ENCODE measurements around the gene PTPN18.

Gene PTPN18

DNA sequence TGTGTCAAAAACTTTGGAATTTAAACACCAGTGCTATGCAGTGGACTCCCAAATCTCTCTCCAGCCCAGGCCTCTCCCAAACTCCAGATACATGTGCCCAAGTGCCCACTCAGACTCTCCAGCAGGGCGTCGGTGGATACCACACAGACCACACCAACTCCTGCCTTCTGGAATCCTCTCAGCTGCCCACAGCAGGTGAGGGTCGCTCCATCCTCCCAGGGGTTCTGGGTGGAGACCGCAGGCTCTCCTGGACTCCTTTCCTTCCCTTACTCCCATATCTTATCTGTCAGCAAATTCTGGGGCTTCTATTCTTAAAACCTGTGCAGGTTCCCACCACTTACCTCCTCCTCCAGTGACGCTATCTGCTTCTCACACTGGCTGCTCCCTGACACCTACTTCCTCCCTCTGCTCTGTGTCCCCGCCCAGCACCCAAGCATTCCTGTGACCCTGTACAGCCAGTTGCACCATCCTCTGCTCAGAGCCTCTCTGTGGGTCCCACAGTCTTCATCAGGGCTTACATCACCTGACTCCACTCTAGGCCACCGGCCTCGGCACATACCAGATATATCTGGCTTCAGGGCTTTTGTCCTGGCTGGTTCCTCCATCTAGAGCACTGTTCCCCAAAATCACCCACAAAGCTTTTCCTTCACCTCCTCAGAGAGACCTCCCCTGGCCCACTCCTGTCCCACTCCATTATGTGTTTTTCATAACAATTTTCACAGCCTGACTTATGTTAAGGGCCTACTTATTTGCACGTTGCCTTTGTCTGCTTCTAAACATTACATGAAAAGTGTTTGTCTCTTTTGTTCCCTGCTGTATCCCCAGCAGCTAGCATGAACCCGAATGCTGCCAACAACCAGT lies 15.7 kb upstream of the PTPN18 start:
- no peak for FAIRE-seq

DNA sequence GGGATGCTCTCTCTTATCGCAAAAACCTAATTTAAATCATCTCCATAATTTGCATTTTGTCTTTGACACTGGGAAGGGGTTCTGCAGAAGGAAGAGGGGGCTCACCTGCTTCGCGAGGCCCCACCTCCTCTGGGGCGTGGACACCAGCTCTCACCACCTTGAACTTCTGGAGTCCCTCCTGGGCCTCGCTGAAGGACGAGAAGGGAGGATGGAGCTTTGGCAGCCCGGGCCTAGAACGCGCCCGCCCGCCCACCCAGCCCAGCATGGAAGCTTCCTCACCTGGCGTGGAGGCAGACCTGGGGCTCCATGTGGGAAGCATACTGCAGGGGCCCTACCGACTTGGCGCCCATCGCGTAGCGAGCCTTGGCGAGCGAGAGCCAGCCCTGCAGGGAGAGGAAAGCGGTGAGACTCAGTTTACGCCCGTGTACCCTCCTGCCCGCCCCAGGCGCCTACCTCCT lies 14.3 kb upstream of the PTPN18 start:
- no peak for FAIRE-seq

- peak; percentile 70 for FAIRE-seq
These were observed 13.8 kb upstream of the PTPN18 start for GRCh38 chr2:130342020-130342532.

- peak; percentile 95 for FAIRE-seq
These were observed 13.2 kb upstream of the PTPN18 start, which contains the start of gene IMP4 for GRCh38 chr2:130342533-130343275. Gene IMP4, plus strand, starts transcription at chr2:130342897. Its CDS starts 36 bp downstream, at chr2:130342933.

GRCh38 chr2:130344578-130344977 lies 11.3 kb upstream of the PTPN18 start:
- FAIRE-seq: no peak

DNA sequence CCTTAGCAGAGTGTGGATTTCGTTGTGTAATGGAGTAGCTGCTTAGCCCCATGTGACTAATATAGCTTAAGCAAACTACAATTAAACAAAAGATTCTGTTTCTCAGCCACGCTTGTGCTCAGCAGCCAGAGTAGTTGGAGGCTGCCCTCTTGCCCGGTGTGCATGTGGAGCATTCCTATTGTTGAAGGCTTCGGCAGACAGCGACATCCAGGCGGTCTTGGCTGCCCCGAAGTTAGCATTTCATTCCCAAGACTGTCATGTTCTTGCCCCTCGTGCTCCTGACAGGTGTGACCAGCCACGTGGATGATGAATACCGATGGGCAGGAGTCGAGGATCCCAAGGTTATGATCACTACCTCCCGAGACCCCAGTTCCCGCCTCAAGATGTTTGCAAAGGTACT lies 10.8 kb upstream of the PTPN18 start:
- no peak for FAIRE-seq

- FAIRE-seq: no peak
These were observed 10.2 kb upstream of the PTPN18 start for GRCh38 chr2:130345611-130346010.

DNA sequence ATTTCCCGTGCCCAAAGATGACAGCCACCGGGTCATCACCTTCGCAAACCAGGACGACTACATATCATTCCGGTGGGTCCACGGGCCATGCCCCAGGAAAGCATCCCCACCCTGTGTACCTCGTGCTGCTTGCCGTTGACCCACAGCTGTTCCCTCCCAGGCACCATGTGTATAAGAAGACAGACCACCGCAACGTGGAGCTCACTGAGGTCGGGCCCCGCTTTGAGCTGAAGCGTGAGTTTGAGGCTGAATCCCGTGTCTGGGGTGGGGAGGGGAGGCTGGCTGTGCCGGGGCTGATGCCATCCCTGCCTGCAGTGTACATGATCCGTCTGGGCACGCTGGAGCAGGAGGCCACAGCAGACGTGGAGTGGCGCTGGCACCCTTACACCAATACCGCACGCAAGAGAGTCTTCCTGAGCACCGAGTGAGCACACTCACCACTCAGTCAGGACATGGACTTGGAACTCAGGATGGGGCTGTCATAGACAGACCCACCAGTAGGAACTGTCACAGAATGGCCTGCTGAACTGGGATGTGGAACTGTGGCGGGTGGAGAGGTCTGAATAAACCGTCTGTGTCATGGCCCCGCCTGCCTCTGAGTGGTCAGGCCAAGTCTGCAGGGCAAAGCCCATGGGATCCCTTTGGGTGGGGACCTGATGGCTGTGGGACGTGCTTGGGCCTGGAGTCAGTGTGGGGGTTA lies 9.7 kb upstream of the PTPN18 start:
- no peak for FAIRE-seq

GRCh38 chr2:130346741-130347066 lies 9.2 kb upstream of the PTPN18 start:
- no peak for FAIRE-seq

DNA sequence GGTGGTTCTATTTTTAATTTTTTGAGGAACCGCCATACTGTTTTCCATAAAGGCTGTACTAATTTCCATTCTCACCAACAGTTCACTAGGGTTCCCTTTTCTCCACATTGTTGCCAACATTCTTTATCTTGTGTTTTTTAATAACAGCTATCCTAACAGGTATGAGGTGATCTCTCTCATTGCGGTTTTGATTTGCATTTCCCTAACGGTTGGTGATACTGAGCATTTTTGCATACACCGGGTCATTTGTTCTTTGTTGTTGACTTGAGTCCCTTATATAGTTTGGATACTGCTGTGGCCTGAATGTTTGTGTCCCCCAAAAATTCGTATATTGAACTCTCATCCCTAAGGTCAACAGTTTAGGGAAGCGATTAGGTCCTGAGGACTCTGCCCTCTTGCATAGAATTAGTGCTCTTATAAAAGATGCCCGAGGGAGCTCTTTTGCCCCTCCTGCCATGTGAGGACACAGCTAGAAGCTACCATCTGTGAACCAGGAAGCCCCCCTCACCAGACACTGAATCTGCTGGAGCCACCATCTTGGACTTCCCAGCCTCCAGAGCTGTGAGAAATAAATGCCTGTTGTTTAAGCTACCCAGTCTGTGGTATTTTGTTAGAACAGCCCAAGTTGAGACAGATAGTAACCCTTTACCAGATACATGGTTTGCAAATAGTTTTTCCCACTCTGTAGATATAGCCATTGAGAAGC lies 8.5 kb upstream of the PTPN18 start:
- no peak for FAIRE-seq

DNA sequence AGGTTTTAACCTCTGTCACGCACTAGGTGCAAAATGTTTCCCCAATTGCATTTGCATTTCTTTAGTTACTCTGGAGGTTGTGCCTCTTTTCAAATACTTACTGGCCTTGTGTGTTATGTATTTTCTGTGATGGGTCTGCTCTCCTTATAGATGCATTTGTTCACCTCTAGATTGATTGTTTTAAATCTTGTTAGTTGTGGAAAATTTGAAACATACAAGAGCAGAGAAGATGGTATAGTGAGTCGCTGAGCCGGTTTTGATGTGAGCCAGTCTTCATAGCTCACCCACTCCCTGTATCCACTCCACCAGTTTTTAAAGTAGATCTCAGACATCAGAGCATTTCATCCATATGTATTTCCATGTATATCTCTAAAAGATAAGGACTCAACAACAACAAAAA lies 6.7 kb upstream of the PTPN18 start:
- FAIRE-seq: no peak

DNA sequence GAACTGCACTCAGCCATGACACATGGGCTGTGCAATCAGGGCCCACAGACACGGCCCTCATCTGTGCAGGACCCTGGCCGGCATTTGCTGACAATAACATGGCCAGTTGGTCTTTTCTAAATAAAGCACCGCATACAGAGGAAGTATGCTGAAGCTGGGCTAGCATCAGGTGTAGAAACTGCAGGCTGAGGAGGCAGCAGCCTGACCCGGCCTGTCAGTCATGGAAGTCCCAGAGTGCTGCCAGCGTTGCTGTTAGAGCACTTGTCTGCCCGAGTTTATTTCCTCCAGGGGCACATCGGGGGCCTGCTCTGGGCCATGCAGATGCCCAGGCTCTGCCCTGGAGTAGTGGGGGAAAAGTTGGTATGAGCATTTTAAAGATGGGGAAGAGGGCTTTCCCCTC lies 4.1 kb upstream of the PTPN18 start:
- no peak for FAIRE-seq

- no peak for FAIRE-seq
These were observed 3.6 kb upstream of the PTPN18 start for GRCh38 chr2:130352237-130352636.

DNA sequence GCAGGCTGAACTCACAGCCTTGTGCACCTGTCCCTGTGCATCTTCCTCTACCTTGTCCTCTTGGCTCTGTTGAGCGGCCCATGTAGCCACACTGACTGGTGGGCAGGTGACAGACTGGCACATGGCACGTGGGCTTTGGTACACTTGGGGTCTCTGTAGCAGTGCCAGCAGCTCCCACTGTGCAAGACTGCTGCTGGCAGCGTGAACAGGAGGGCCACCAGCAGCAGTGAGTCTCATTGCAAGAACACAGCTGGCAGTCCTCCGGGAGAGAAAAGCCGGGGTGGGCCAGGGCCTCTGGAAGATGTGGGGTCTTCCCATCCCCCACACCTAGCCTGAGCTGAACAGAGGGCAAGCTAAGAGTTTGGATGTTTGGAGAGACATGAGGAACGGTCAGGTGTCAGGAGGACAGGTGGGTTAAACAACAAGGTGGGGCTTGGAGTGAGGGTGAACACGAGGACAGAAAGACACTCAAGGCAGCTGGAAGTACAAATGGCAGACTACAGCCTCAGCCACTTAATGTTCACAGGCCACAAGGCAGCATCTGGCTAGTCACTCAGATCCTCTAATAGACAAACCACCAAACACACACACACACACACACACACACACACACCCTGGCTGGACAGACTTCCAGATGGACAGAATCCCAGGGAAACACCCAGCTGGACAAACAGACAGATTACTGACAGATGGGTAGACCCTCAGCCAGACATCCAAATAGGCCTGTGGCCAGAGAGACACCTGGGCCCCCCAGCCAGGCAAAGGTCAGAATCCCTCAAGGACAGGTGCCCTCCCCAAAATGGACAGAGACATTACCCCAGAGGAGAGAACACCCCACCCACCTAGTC lies 2.3 kb upstream of the PTPN18 start:
- FAIRE-seq: no peak

DNA sequence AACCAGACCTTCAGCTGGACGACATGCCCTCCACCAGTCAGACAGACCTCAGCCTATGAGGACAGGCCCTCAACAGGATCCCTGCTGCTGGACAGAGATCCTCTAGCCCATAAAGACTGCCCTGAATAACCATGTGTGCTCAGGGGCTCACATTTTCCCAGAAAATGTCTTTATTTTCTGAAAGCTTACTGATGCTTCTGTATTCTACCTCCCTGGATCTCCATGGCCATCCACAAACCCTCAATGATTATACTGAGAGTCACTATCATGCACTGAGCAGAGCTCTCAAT lies 1.8 kb upstream of the PTPN18 start:
- no peak for FAIRE-seq

GRCh38 chr2:130355172-130355577 lies 681 bp upstream of the PTPN18 start:
- FAIRE-seq: no peak

DNA sequence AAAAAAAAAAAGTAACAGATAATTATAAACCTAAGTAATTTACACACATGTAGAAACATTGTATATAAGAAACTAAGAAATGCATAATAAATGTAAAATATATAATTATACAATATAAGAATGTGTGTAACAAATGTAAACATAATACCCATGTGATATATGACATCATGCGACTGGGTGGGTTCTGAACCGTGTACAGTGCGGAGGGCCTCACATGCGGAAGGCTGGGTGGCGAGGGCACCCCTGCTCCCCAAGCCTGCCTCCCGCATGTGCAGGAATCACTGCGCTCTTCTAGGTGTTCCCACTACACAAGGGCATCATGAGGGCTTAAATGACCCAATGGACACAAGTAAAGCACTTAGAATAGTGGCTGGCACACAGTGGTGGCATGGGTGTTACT lies 2.0 kb downstream of the PTPN18 start:
- FAIRE-seq: no peak

DNA sequence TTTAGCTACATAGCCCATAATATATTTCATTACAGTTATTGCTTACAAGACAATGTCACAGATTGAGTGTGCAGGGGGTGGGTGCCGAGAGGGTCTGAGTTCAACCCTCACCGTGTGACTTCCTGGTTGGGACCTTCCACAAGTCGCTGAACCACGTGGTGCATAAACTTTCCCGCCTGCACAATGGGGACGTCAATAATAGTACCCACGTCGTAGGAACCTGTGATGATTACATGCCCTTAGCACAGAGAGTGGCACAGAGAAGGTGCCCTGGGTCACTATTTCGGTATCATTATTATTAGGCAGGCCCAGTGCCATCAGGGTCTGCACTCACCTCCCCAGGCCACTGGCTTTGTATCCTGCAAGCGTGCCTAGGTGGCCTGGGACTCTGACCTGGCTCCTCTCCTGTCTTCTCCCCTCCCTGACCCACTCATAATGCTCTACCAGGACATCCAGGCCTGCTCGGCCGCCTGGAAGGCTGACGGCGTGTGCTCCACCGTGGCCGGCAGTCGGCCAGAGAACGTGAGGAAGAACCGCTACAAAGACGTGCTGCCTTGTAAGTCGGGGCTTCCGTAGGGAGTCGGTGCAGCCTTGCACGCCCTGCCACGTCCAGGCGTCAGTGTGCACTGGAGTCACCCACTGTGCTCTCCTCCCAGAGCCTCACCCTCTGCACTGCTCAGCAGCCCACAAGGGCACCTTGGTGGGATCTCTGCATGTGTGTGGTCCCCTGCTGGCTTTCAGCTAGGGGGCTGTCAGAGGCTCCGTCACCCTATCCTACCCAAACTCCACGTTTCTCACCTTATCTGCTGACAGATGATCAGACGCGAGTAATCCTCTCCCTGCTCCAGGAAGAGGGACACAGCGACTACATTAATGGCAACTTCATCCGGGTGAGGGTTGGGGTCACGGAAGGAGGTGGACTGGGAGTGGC lies 2.8 kb downstream of the PTPN18 start:
- no peak for FAIRE-seq

GRCh38 chr2:130359466-130359865 lies 3.6 kb downstream of the PTPN18 start:
- no peak for FAIRE-seq

DNA sequence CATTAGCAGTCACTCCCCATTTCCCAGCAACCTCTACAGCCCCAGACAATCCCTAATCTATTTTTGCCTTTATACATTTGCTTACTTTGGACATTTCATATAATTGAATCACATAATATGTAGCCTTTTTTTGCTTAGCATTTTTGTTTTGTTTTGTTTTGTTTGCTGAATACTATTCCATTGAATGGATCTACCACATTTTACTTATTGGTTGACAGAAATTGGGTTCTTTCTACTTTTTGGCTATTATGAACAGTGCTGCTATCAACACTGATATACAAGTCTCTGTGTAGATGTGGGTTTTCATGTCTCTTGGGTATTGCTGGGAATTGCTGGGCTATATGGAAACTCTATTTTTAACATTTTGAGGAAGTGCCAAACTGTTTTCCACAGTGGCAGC lies 7.6 kb downstream of the PTPN18 start:
- FAIRE-seq: no peak

GRCh38 chr2:130365075-130365474 lies 9.2 kb downstream of the PTPN18 start:
- no peak for FAIRE-seq

All from A204.1 (cell line).